Caco-2 (cell line): ENCODE measurements around the gene FARP1. TPM values are rescaled to one million over a fixed set of nuclear protein-coding genes. Genes with fewer than 3 reads are reported as not detected.

Experiments used
- BruUV-seq: library from RNA; stranded (reverse); fragments of 400-500 nt; replicated peaks from 2 replicates; lab custom pipeline; 2021; lab: Mats Ljungman, UMichigan
- CTCF ChIA-PET: fragments of 300-600 bp; sonication (Branson Sonifier 250); formaldehyde crosslinking; loops from one replicate; lab custom pipeline; 2022; ENCODE audit warnings: antibody characterized with exemption; lab: Charles Lee
- POLR2A ChIA-PET: fragments of 300-600 bp; sonication (Branson Sonifier 250); formaldehyde crosslinking; loops from one replicate; lab custom pipeline; 2022; ENCODE audit warnings: antibody characterized with exemption; lab: Charles Lee
- DNase-seq, 2 experiments: peaks; one replicate each; pipeline versions ENCODE4 v3.0.0 to v3.0.0-alpha.2; 2020 to 2022
- H3K27me3 ChIP-seq: replicated peaks from 2 replicates; pipeline ENCODE4 v1.6.0; 2011; ENCODE audit warnings: low read length; ENCODE audit not compliant: control insufficient read depth, insufficient read depth
- H3K36me3 ChIP-seq: 2 replicates; pipeline ENCODE4 v1.5.1; 2011; ENCODE audit warnings: low read length; ENCODE audit not compliant: control insufficient read depth, insufficient read depth
- H3K4me1 ChIP-seq: fragments of 250-450 bp; sonication (Bioruptor Pico); 2 replicates; pipeline ENCODE4 v1.5.1; 2020; ENCODE audit warnings: mild to moderate bottlenecking
- H3K4me3 ChIP-seq: 2 replicates; pipeline ENCODE4 v1.5.1; 2011; ENCODE audit warnings: low read depth, mild to moderate bottlenecking, control low read depth, low read length
- H3K9me3 ChIP-seq: fragments of 250-450 bp; sonication (Bioruptor Pico); 2 replicates; pipeline ENCODE4 v1.5.1; 2020; ENCODE audit warnings: mild to moderate bottlenecking, moderate library complexity
- H3K27ac Mint-ChIP-seq: one replicate; pipeline ENCODE4 v1.8.0; 2022; ENCODE audit warnings: mixed read lengths; ENCODE audit not compliant: unreplicated experiment
- H3K27me3 Mint-ChIP-seq: one replicate; pipeline ENCODE4 v1.8.0; 2022; ENCODE audit warnings: mixed read lengths; ENCODE audit not compliant: insufficient read depth, unreplicated experiment
- H3K36me3 Mint-ChIP-seq: one replicate; pipeline ENCODE4 v1.8.0; 2022; ENCODE audit warnings: mild to moderate bottlenecking, mixed read lengths; ENCODE audit not compliant: insufficient read depth, unreplicated experiment
- H3K4me1 Mint-ChIP-seq: one replicate; pipeline ENCODE4 v1.8.0; 2022; ENCODE audit warnings: low read depth, mixed read lengths; ENCODE audit not compliant: unreplicated experiment
- H3K4me3 Mint-ChIP-seq: one replicate; pipeline ENCODE4 v1.8.0; 2022; ENCODE audit warnings: mild to moderate bottlenecking, moderate library complexity, mixed read lengths; ENCODE audit not compliant: unreplicated experiment
- H3K9me3 Mint-ChIP-seq: one replicate; pipeline ENCODE4 v1.8.0; 2022; ENCODE audit warnings: mixed read lengths; ENCODE audit not compliant: unreplicated experiment
- intact Hi-C: fragments of 100-400 bp; cut with micrococcal nuclease; formaldehyde crosslinking; loops from one replicate; pipeline ENCODE4 v1.10.0; 2022; ENCODE audit not compliant: unreplicated experiment
- total RNA-seq: library from RNA; stranded (reverse); gene quantifications from 2 replicates; pipeline ENCODE4 v1.2.3, GENCODE V29; 2022
- TF ChIP-seq, protein P1 (sequence below), 2 experiments: fragments of 200-600 bp in 1 of 2; IDR thresholded peaks; 1 replicate in 1 of 2; 2 replicates in 1 of 2; pipeline versions ENCODE4 v1.5.1 to v1.8.0; 2011 to 2022; ENCODE audit warnings: antibody characterized with exemption in 1 of 2, control low read depth in 1 of 2, inconsistent platforms in 1 of 2, low read depth in 1 of 2, low read length in 1 of 2, mild to moderate bottlenecking in 1 of 2, moderate library complexity in 1 of 2; ENCODE audit not compliant: insufficient read depth in 1 of 2, severe bottlenecking in 1 of 2, unreplicated experiment in 1 of 2

The FARP1 gene
- total RNA-seq, 1 experiment from 2014 or later = 189 TPM

DNA sequence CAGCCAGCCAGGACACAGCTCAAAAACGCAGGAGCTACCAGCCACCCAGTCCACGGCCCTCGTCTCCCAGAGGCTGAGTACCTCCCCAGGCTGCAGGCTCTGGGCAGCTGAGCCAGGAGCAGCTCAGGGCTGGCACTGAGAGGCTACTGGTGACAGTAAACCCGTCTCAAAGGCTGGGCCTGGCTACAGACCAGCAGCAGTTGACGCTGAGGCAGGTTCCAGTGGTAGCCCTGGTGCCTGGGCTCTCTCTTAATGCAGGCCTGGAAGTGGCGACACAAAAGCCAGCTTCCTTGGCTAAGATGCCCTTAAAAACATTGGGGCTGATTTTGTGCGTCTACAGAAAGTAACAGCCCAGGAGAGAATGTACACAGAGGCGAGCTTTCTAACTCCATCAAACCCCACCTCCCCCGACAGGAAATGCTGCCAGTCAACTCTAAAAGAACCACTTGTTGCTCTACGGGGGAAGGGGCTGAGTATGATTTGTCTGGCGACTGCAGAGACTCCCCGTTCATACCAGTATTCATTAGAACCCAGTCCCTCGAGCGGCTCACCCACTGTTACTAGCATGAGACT lies 307.7 kb downstream of the FARP1 start:
- no peak for DNase-seq
- Mint-ChIP-seq H3K27me3 (no peaks in the 10 kb centered on the region), H3K27ac (no peak overlapping the region), H3K36me3 (peaks cover 99% of the 10 kb centered on the region), H3K9me3 (no peaks in the 10 kb centered on the region), H3K4me1 (peaks cover 11% of the 10 kb centered on the region), H3K4me3 (no peak overlapping the region)
- ChIA-PET CTCF (interaction anchor here (1.5 kb wide), 1 partner anchor 223 kb away, joined by 6 read pairs; no protein-coding TSS in a partner anchor), POLR2A (no interaction called here)
- TF ChIP-seq, protein P1, sequence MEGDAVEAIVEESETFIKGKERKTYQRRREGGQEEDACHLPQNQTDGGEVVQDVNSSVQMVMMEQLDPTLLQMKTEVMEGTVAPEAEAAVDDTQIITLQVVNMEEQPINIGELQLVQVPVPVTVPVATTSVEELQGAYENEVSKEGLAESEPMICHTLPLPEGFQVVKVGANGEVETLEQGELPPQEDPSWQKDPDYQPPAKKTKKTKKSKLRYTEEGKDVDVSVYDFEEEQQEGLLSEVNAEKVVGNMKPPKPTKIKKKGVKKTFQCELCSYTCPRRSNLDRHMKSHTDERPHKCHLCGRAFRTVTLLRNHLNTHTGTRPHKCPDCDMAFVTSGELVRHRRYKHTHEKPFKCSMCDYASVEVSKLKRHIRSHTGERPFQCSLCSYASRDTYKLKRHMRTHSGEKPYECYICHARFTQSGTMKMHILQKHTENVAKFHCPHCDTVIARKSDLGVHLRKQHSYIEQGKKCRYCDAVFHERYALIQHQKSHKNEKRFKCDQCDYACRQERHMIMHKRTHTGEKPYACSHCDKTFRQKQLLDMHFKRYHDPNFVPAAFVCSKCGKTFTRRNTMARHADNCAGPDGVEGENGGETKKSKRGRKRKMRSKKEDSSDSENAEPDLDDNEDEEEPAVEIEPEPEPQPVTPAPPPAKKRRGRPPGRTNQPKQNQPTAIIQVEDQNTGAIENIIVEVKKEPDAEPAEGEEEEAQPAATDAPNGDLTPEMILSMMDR (IDR thresholded peaks at IDR 0.05; ENCODE audit: insufficient read depth in 1 of 2, low read depth in 1 of 2, low read length in 1 of 2, severe bottlenecking in 1 of 2, unreplicated experiment in 1 of 2) = no peak
- H3K4me3 ChIP-seq = no peak overlapping the region
- H3K36me3 ChIP-seq = peaks cover 2% of the 10 kb centered on the region
- H3K9me3 ChIP-seq = no peaks in the 10 kb centered on the region
- BruUV-seq = no TSS peak
- H3K4me1 ChIP-seq = no peaks in the 10 kb centered on the region
- intact Hi-C loops = no loop called here
- no peaks in the 10 kb centered on the region for H3K27me3 ChIP-seq

- Histone ChIP-seq H3K27me3 (no peaks in the 10 kb centered on the region), H3K4me3 (no peak overlapping the region), H3K36me3 (peaks cover 4% of the 10 kb centered on the region), H3K9me3 (no peaks in the 10 kb centered on the region), H3K4me1 (no peaks in the 10 kb centered on the region)
- H3K36me3 Mint-ChIP-seq = peaks cover 99% of the 10 kb centered on the region
- no TSS peak for BruUV-seq
- POLR2A ChIA-PET = no interaction called here
- CTCF ChIA-PET = interaction anchor here (1.5 kb wide), 1 partner anchor 221 kb away, joined by 6 read pairs; no protein-coding TSS in a partner anchor
- H3K4me3 Mint-ChIP-seq = peak overlapping the region; percentile 17
- H3K27ac Mint-ChIP-seq = peak overlapping the region; percentile 28
- H3K9me3 Mint-ChIP-seq = no peaks in the 10 kb centered on the region
- intact Hi-C loops = no loop called here
- peaks cover 11% of the 10 kb centered on the region for H3K4me1 Mint-ChIP-seq
- no peak for DNase-seq
- no peaks in the 10 kb centered on the region for H3K27me3 Mint-ChIP-seq
- TF ChIP-seq, protein P1 (IDR thresholded peaks at IDR 0.05; ENCODE audit: insufficient read depth in 1 of 2, low read depth in 1 of 2, low read length in 1 of 2, severe bottlenecking in 1 of 2, unreplicated experiment in 1 of 2) = no peak
Observed at GRCh38 chr13:98451676-98452470, 309.0 kb downstream of the FARP1 start.

DNA sequence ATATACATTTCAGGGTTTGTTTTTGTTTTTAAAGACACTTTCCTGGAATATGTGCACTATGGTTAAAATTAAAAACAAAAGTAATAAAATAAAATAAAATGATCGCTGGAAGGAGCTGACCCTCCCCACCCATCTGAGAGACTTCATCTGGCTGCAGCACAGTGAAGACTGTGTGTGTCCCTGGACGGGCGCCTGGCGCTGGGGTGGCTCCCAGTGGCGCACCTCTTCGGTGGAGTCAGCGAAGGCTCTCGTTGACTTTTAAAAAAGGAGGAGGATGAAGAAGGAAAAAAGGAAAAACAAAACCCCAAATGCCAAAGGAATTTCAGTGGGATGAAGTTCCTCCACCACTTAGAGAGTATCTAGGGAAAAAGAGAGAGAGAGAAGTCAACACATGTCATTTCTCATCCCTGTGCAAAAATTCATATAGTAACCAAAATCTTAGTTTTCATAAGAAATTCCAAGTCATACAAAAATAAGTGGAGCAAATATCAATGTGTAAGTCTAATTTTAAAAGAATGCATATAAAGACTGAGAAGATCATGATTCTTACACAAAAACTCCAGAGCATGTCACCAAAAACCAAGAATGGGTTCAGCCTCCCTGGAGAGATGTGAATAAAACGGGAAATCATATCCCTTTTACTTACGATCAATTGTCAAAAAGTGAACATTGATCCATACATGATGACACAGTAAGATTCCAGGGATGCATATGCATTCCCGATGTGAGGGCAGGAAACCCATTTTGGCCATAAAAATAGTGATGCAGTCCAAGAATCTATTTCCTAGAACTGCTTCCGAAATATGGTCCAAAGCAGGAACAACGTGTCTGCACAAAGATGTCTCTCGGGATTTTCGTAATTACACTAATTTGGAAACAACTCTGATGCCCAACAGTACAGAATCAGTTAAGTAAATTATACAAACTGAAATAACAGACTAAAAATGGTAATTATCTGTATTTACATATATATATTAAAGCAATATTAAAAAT lies 310.3 kb downstream of the FARP1 start:
- no peak for DNase-seq
- peaks cover 4% of the 10 kb centered on the region for H3K36me3 ChIP-seq
- CTCF ChIA-PET = no interaction called here
- intact Hi-C loops = no loop called here
- TF ChIP-seq, protein P1 (IDR thresholded peaks at IDR 0.05; ENCODE audit: insufficient read depth in 1 of 2, low read depth in 1 of 2, low read length in 1 of 2, severe bottlenecking in 1 of 2, unreplicated experiment in 1 of 2) = no peak
- Mint-ChIP-seq H3K36me3 (peaks cover 99% of the 10 kb centered on the region), H3K9me3 (no peaks in the 10 kb centered on the region), H3K27ac (peak overlapping the region; percentile 28), H3K4me3 (no peak overlapping the region), H3K27me3 (no peaks in the 10 kb centered on the region), H3K4me1 (peaks cover 11% of the 10 kb centered on the region)
- H3K4me1 ChIP-seq = no peaks in the 10 kb centered on the region
- H3K27me3 ChIP-seq = no peaks in the 10 kb centered on the region
- H3K4me3 ChIP-seq = no peak overlapping the region
- BruUV-seq = no TSS peak
- H3K9me3 ChIP-seq = no peaks in the 10 kb centered on the region
- POLR2A ChIA-PET = no interaction called here
